Right lobe of liver (tissue), 4 donors: Measurements from ENCODE around the gene FHDC1.

Experiments
- CTCF ChIP-seq, 4 donors: fragments of 200-600 bp in 3 of 4; fragments of 450-650 bp in 1 of 4; IDR thresholded peaks; one replicate each; pipeline versions ENCODE4 v1.5.1 to v1.8.0; 2016 to 2022; ENCODE audit warnings: antibody characterized with exemption in 4 of 4, mild to moderate bottlenecking in 2 of 4
- POLR2A ChIP-seq: fragments of 450-650 bp; IDR thresholded peaks from one replicate; pipeline ENCODE4 v1.6.1; 2017; ENCODE audit warnings: antibody characterized with exemption, mild to moderate bottlenecking
- donor health status: DM: no; HTN: no; CAD: no.
- donor health status: DM: no; HTN: no; CAD: no.
- donor health status: DM: no; HTN: yes; CAD: no.

GRCh38 chr4:152956147-152956546 lies 20.0 kb downstream of the FHDC1 start:
- TF ChIP-seq CTCF (IDR thresholded peaks at IDR 0.05) (no peak), POLR2A (no peak)
